Erythroblast (primary cell): Measurements from ENCODE around the gene HDDC3.

ENCODE experiments used
- GATA1 ChIP-seq: IDR thresholded peaks from 2 replicates; pipeline ENCODE4 v1.6.1; 2011; ENCODE audit warnings: low read depth, mild to moderate bottlenecking, control low read depth, low read length, moderate library complexity
- POLR2A ChIP-seq: IDR thresholded peaks from 2 replicates; pipeline ENCODE4 v1.6.1; 2011; ENCODE audit warnings: mild to moderate bottlenecking, low read length

- TF ChIP-seq POLR2A, result no peak
- TF ChIP-seq GATA1, result no peak
Measured at GRCh38 chr15:90960298-90961091, 28.1 kb upstream of the HDDC3 start.
